NB4 (cell line): ENCODE data around the gene SLC41A3.

Source experiments
- CTCF ChIP-seq: IDR thresholded peaks from one replicate; pipeline ENCODE4 v1.5.1; 2012; ENCODE audit warnings: low read depth, low read length
- POLR2A ChIP-seq: IDR thresholded peaks from 2 replicates; pipeline ENCODE4 v1.6.1; 2011; ENCODE audit warnings: mild to moderate bottlenecking; ENCODE audit not compliant: insufficient read length; ENCODE audit errors: extremely low read depth
- TF ChIP-seq, protein P1 (sequence below): IDR thresholded peaks from 2 replicates; pipeline ENCODE4 v1.6.1; 2011; ENCODE audit warnings: low read depth, low read length

- TF ChIP-seq CTCF (no peak), POLR2A (no peak)
- TF ChIP-seq, protein P1, sequence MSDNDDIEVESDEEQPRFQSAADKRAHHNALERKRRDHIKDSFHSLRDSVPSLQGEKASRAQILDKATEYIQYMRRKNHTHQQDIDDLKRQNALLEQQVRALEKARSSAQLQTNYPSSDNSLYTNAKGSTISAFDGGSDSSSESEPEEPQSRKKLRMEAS, result no peak
Observed at GRCh38 chr3:126060613-126061145, 23.2 kb downstream of the SLC41A3 start.
